Measurements from ENCODE around the gene MACROH2A2.

GRCh38 chr10:70124415-70124814 lies 71.8 kb downstream of the MACROH2A2 start:
- TF ChIP-seq SP1 (IDR thresholded peaks at IDR 0.05) (no peak), PKNOX1 (IDR thresholded peaks at IDR 0.05) (no peak), ARNT (IDR thresholded peaks at IDR 0.05) (no peak), BHLHE40 (IDR thresholded peaks at IDR 0.05; ENCODE audit: borderline replicate concordance) (no peak), FOXA1 (IDR thresholded peaks at IDR 0.05) (no peak), FOXM1 (IDR thresholded peaks at IDR 0.05; ENCODE audit: borderline replicate concordance) (no peak), ELF4 (IDR thresholded peaks at IDR 0.05) (no peak), TARDBP (IDR thresholded peaks at IDR 0.05) (no peak), ZNF384 (IDR thresholded peaks at IDR 0.05) (no peak), HDGF (IDR thresholded peaks at IDR 0.05; ENCODE audit: borderline replicate concordance) (no peak), SUZ12 (IDR thresholded peaks at IDR 0.05) (no peak)

All from HEK293T (cell line).